ENCODE measurements around the gene TRIM13. TPM values are rescaled to one million over a fixed set of nuclear protein-coding genes. Genes with fewer than 3 reads are reported as not detected.

Gene TRIM13
- total RNA-seq, 3 donors from 2014 or later = 16.0 to 28.8 (median 22.9) TPM

GRCh38 chr13:49993111-49993510 is 3.7 kb upstream of the TRIM13 start:
- Histone ChIP-seq H3K27me3 (no peaks in the 10 kb centered on the region), H3K4me3 (no peak overlapping the region), H3K27ac (no peak overlapping the region), H3K36me3 (no peaks in the 10 kb centered on the region), H3K4me1 (no peaks in the 10 kb centered on the region), H3K9me3 (no peaks in the 10 kb centered on the region)
- TF ChIP-seq POLR2A (IDR thresholded peaks at IDR 0.05) (no peak), CTCF (IDR thresholded peaks at IDR 0.05) (no peak), POLR2AphosphoS5 (IDR thresholded peaks at IDR 0.05) (no peak)
- no peak for DNase-seq (ENCODE audit: low spot score in 2 of 2)
- intact Hi-C loops (cut with DNase I; ENCODE audit: low total_unique reads) = loop anchor here (10.0 kb wide), 1 partner anchor 132 kb away; no protein-coding TSS in a partner anchor

- TF ChIP-seq CTCF (IDR thresholded peaks at IDR 0.05) (no peak), POLR2A (IDR thresholded peaks at IDR 0.05) (no peak), POLR2AphosphoS5 (IDR thresholded peaks at IDR 0.05) (no peak)
- no peak overlapping the region for H3K4me3 ChIP-seq
- no peak overlapping the region for H3K27ac ChIP-seq
- H3K4me1 ChIP-seq = no peaks in the 10 kb centered on the region
- no peak for DNase-seq (ENCODE audit: low spot score in 2 of 2)
- intact Hi-C loops (cut with DNase I; ENCODE audit: low total_unique reads) = loop anchor here (2.0 to 10.0 kb wide), 2 partner anchors 47 to 131 kb away; no protein-coding TSS in a partner anchor
- no peaks in the 10 kb centered on the region for H3K9me3 ChIP-seq
- no peaks in the 10 kb centered on the region for H3K27me3 ChIP-seq
- no peaks in the 10 kb centered on the region for H3K36me3 ChIP-seq
These were observed 3.2 kb upstream of the TRIM13 start for GRCh38 chr13:49993666-49994065.

GRCh38 chr13:49995625-49996101 is 1.2 kb upstream of the TRIM13 start:
- H3K4me3 ChIP-seq = peak overlapping the region; percentile 84 to 89 (median 84)
- no peak for DNase-seq (ENCODE audit: low spot score in 2 of 2)
- intact Hi-C loops (cut with DNase I; ENCODE audit: low total_unique reads) = loop anchor here (2.0 to 10.0 kb wide), 2 partner anchors 45 to 129 kb away; no protein-coding TSS in a partner anchor
- H3K4me1 ChIP-seq = no peaks in the 10 kb centered on the region
- no peaks in the 10 kb centered on the region for H3K9me3 ChIP-seq
- TF ChIP-seq POLR2AphosphoS5 (IDR thresholded peaks at IDR 0.05) = no peak
- no peak for TF ChIP-seq CTCF (IDR thresholded peaks at IDR 0.05)
- TF ChIP-seq POLR2A (IDR thresholded peaks at IDR 0.05) = no peak
- H3K27ac ChIP-seq = peak overlapping the region; percentile 98 to 99
- no peaks in the 10 kb centered on the region for H3K36me3 ChIP-seq
- no peaks in the 10 kb centered on the region for H3K27me3 ChIP-seq

GRCh38 chr13:49996161-49996915 is 504 bp upstream of the TRIM13 start:
- intact Hi-C loops (cut with DNase I; ENCODE audit: low total_unique reads) = loop anchor here (10.0 kb wide), 1 partner anchor 128 kb away; no protein-coding TSS in a partner anchor
- no peaks in the 10 kb centered on the region for H3K36me3 ChIP-seq
- no peaks in the 10 kb centered on the region for H3K9me3 ChIP-seq
- peaks cover 0 to 3% of the 10 kb centered on the region in 2 donors for H3K4me1 ChIP-seq
- TF ChIP-seq POLR2A (IDR thresholded peaks at IDR 0.05) = peak; percentile 50
- TF ChIP-seq POLR2AphosphoS5 (IDR thresholded peaks at IDR 0.05) = peak; percentile 37 to 63 (median 51)
- TF ChIP-seq CTCF (IDR thresholded peaks at IDR 0.05) = no peak
- DNase-seq (ENCODE audit: low spot score in 2 of 2) = peak; percentile 86 to 90
- peak overlapping the region; percentile 84 to 89 (median 84) for H3K4me3 ChIP-seq
- peak overlapping the region; percentile 98 to 99 for H3K27ac ChIP-seq
- H3K27me3 ChIP-seq = no peaks in the 10 kb centered on the region

GRCh38 chr13:49997955-49998354 is 1.1 kb downstream of the TRIM13 start:
- Histone ChIP-seq H3K4me3 (peak overlapping the region; percentile 84 to 89 (median 84)), H3K36me3 (no peaks in the 10 kb centered on the region), H3K27ac (peak overlapping the region in 1 of 2 donors; percentile 99), H3K9me3 (no peaks in the 10 kb centered on the region), H3K27me3 (no peaks in the 10 kb centered on the region), H3K4me1 (peaks cover 0 to 3% of the 10 kb centered on the region in 2 donors)
- DNase-seq (ENCODE audit: low spot score in 2 of 2) = no peak
- intact Hi-C loops (cut with DNase I; ENCODE audit: low total_unique reads) = loop anchor here (10.0 kb wide), 1 partner anchor 127 kb away; no protein-coding TSS in a partner anchor
- TF ChIP-seq POLR2A (IDR thresholded peaks at IDR 0.05) = no peak
- no peak for TF ChIP-seq CTCF (IDR thresholded peaks at IDR 0.05)
- TF ChIP-seq POLR2AphosphoS5 (IDR thresholded peaks at IDR 0.05) = no peak
